ENCODE measurements around the gene SNAPC4. TPM values are rescaled to one million over a fixed set of nuclear protein-coding genes. Genes with fewer than 3 reads are reported as not detected.
A peak's percentile ranks its signal among the peaks of the same experiment; 100 is the strongest.

The SNAPC4 gene
- total and polyA plus RNA-seq, 12 donors = 3.0 to 8.3 (median 4.7) TPM

DNA sequence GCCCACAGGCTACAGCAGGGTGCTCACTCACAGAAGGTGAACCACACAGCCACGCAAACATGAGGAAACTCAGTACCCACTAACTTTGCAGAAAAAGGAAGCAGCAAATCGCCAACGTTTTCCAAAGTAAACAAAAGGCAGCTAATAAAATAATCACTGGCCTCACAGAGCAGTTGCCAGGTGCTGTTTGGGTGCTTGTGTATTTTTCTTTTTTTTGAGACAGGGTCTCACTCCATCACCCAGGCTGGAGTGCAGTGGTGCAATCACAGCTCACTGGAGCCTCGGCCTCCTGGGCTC is 3.8 kb downstream of the SNAPC4 start:
- TF ChIP-seq, protein P1, sequence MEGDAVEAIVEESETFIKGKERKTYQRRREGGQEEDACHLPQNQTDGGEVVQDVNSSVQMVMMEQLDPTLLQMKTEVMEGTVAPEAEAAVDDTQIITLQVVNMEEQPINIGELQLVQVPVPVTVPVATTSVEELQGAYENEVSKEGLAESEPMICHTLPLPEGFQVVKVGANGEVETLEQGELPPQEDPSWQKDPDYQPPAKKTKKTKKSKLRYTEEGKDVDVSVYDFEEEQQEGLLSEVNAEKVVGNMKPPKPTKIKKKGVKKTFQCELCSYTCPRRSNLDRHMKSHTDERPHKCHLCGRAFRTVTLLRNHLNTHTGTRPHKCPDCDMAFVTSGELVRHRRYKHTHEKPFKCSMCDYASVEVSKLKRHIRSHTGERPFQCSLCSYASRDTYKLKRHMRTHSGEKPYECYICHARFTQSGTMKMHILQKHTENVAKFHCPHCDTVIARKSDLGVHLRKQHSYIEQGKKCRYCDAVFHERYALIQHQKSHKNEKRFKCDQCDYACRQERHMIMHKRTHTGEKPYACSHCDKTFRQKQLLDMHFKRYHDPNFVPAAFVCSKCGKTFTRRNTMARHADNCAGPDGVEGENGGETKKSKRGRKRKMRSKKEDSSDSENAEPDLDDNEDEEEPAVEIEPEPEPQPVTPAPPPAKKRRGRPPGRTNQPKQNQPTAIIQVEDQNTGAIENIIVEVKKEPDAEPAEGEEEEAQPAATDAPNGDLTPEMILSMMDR (IDR thresholded peaks at IDR 0.05) = no peak
- DNase-seq = no peak
- no peak overlapping the region for H3K27ac ChIP-seq
- H3K36me3 ChIP-seq = peaks cover 0 to 72% (median 51%) of the 10 kb centered on the region in 9 donors
- no peaks in the 10 kb centered on the region for H3K27me3 ChIP-seq
- H3K4me3 ChIP-seq = no peak overlapping the region
- 81 to 92% methylated on average over 4 of the region's 4 CpGs for WGBS, 2 donors
- no peak for ATAC-seq
- H3K4me1 ChIP-seq = peaks cover 13 to 24% (median 18%) of the 10 kb centered on the region in 9 donors
- intact Hi-C loops (cut with DNase I) = loop anchor here in 1 of 10 donors (5.0 kb wide), 1 partner anchor 64 kb away; no protein-coding TSS in a partner anchor
- H3K9me3 ChIP-seq = no peaks in the 10 kb centered on the region

GRCh38 chr9:136395345-136396218 is 4.4 kb downstream of the SNAPC4 start:
- WGBS, 2 donors = 86 to 90% methylated on average over 26 of the region's 26 CpGs
- no peak for DNase-seq
- intact Hi-C loops (cut with DNase I) = loop anchor here in 1 of 10 donors (5.0 kb wide), 1 partner anchor 63 kb away; no protein-coding TSS in a partner anchor
- H3K4me3 ChIP-seq = no peak overlapping the region
- H3K9me3 ChIP-seq = no peaks in the 10 kb centered on the region
- peaks cover 0 to 78% (median 55%) of the 10 kb centered on the region in 9 donors for H3K36me3 ChIP-seq
- TF ChIP-seq, protein P1 (IDR thresholded peaks at IDR 0.05) = no peak
- H3K27me3 ChIP-seq = no peaks in the 10 kb centered on the region
- peaks cover 12 to 21% (median 15%) of the 10 kb centered on the region in 9 donors for H3K4me1 ChIP-seq
- H3K27ac ChIP-seq = no peak overlapping the region
- ATAC-seq = no peak

GRCh38 chr9:136395020-136395340 is 5.0 kb downstream of the SNAPC4 start:
- no peak overlapping the region for H3K4me3 ChIP-seq
- ATAC-seq (no peak), DNase-seq (no peak)
- intact Hi-C loops (cut with DNase I) = loop anchor here in 1 of 10 donors (5.0 kb wide), 1 partner anchor 63 kb away; no protein-coding TSS in a partner anchor
- 86 to 89% methylated on average over 13 of the region's 13 CpGs for WGBS, 2 donors
- TF ChIP-seq, protein P1 (IDR thresholded peaks at IDR 0.05) = no peak
- H3K36me3 ChIP-seq = peaks cover 0 to 82% (median 55%) of the 10 kb centered on the region in 9 donors
- no peaks in the 10 kb centered on the region for H3K27me3 ChIP-seq
- no peaks in the 10 kb centered on the region for H3K9me3 ChIP-seq
- H3K4me1 ChIP-seq = peaks cover 8 to 16% (median 11%) of the 10 kb centered on the region in 9 donors
- no peak overlapping the region for H3K27ac ChIP-seq

GRCh38 chr9:136394312-136395019 is 5.5 kb downstream of the SNAPC4 start:
- intact Hi-C loops (cut with DNase I) = loop anchor here in 1 of 10 donors (5.0 kb wide), 1 partner anchor 62 kb away; no protein-coding TSS in a partner anchor
- DNase-seq = no peak
- H3K27ac ChIP-seq = no peak overlapping the region
- TF ChIP-seq, protein P1 (IDR thresholded peaks at IDR 0.05) = no peak
- peaks cover 7 to 15% (median 10%) of the 10 kb centered on the region in 9 donors for H3K4me1 ChIP-seq
- H3K9me3 ChIP-seq = no peaks in the 10 kb centered on the region
- H3K36me3 ChIP-seq = peaks cover 0 to 87% (median 59%) of the 10 kb centered on the region in 9 donors
- 91 to 96% methylated on average over 21 of the region's 21 CpGs for WGBS, 2 donors
- peak in 1 of 8 donors; percentile 10 for ATAC-seq
- H3K27me3 ChIP-seq = no peaks in the 10 kb centered on the region
- no peak overlapping the region for H3K4me3 ChIP-seq

Data from heart right ventricle (tissue), 16 donors.